ENCODE data around the gene ABLIM2.

ABLIM2 gene

GRCh38 chr4:8179771-8180170, 21.2 kb upstream of the ABLIM2 start:
- H3K4me3 ChIP-seq (ENCODE audit: low read length): no peak overlapping the region
- H3K9ac ChIP-seq (ENCODE audit: low read length): no peak overlapping the region
- no peaks in the 10 kb centered on the region for H3K9me3 ChIP-seq (ENCODE audit: control insufficient read depth, low read length)
- peaks cover 47% of the 10 kb centered on the region for H3K4me1 ChIP-seq (ENCODE audit: control insufficient read depth, insufficient read depth, low read length)
- peaks cover 4% of the 10 kb centered on the region for H3K27me3 ChIP-seq (ENCODE audit: control insufficient read depth, insufficient read depth, low read length)
- no peaks in the 10 kb centered on the region for H3K36me3 ChIP-seq (ENCODE audit: control insufficient read depth, insufficient read depth, low read length)

GRCh38 chr4:8179074-8179473, 20.5 kb upstream of the ABLIM2 start:
- Histone ChIP-seq H3K27me3 (ENCODE audit: control insufficient read depth, insufficient read depth, low read length) (peaks cover 4% of the 10 kb centered on the region), H3K36me3 (ENCODE audit: control insufficient read depth, insufficient read depth, low read length) (no peaks in the 10 kb centered on the region), H3K9ac (ENCODE audit: low read length) (no peak overlapping the region), H3K4me3 (ENCODE audit: low read length) (no peak overlapping the region), H3K4me1 (ENCODE audit: control insufficient read depth, insufficient read depth, low read length) (peaks cover 44% of the 10 kb centered on the region), H3K9me3 (ENCODE audit: control insufficient read depth, low read length) (no peaks in the 10 kb centered on the region)

- Histone ChIP-seq H3K9me3 (ENCODE audit: control insufficient read depth, low read length) (no peaks in the 10 kb centered on the region), H3K4me1 (ENCODE audit: control insufficient read depth, insufficient read depth, low read length) (peaks cover 33% of the 10 kb centered on the region), H3K36me3 (ENCODE audit: control insufficient read depth, insufficient read depth, low read length) (no peaks in the 10 kb centered on the region), H3K27me3 (ENCODE audit: control insufficient read depth, insufficient read depth, low read length) (peaks cover 8% of the 10 kb centered on the region), H3K4me3 (ENCODE audit: low read length) (no peak overlapping the region), H3K9ac (ENCODE audit: low read length) (no peak overlapping the region)
Observed at GRCh38 chr4:8177956-8178355, 19.3 kb upstream of the ABLIM2 start.

GRCh38 chr4:8177552-8177951, 18.9 kb upstream of the ABLIM2 start:
- no peak overlapping the region for H3K9ac ChIP-seq (ENCODE audit: low read length)
- no peak overlapping the region for H3K4me3 ChIP-seq (ENCODE audit: low read length)
- peaks cover 29% of the 10 kb centered on the region for H3K4me1 ChIP-seq (ENCODE audit: control insufficient read depth, insufficient read depth, low read length)
- peaks cover 8% of the 10 kb centered on the region for H3K27me3 ChIP-seq (ENCODE audit: control insufficient read depth, insufficient read depth, low read length)
- no peaks in the 10 kb centered on the region for H3K36me3 ChIP-seq (ENCODE audit: control insufficient read depth, insufficient read depth, low read length)
- no peaks in the 10 kb centered on the region for H3K9me3 ChIP-seq (ENCODE audit: control insufficient read depth, low read length)

DNA sequence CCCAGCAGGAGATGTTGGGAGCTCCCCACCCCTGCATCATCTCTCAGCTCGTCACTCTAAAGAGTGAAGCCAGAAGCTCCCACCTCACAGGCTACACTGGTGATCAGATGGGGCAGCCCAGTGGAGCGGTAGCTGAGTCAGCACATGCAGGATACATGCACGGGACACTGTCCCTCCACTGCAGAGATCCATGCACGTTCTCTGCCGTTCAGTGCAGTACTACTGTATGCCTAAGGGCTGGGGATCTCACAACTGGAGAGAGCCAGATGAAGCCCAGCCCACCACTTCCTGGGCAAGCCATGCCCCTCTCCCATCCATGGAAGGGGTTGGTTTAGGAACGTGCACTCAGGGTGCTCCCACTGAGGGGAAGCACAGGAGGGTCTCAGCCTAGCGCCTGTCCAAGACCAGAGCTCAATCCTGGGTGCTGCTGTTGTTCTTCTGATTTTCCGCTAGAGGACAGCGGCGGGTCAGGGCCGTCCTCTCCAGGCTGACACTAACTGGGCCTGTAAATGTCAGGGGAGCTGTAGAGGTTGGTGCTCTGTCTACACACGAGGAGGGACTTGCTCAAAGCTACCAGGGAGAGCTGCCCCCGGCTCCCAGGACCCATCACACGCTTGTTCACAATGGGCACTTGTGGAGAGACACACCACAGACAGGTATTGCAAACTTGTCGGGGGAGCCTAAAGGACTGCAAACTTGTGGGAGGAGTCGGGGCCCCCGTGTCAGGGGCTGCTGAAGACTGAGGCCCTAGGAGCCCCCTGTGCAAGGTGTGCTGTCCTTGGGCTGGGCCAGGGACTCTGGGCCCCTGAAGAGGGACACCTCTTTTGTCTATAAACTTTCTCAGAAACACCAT, 18.2 kb upstream of the ABLIM2 start:
- H3K9ac ChIP-seq (ENCODE audit: low read length): no peak overlapping the region
- peaks cover 8% of the 10 kb centered on the region for H3K27me3 ChIP-seq (ENCODE audit: control insufficient read depth, insufficient read depth, low read length)
- no peak overlapping the region for H3K4me3 ChIP-seq (ENCODE audit: low read length)
- H3K9me3 ChIP-seq (ENCODE audit: control insufficient read depth, low read length): no peaks in the 10 kb centered on the region
- peaks cover 21% of the 10 kb centered on the region for H3K4me1 ChIP-seq (ENCODE audit: control insufficient read depth, insufficient read depth, low read length)
- no peaks in the 10 kb centered on the region for H3K36me3 ChIP-seq (ENCODE audit: control insufficient read depth, insufficient read depth, low read length)

- Histone ChIP-seq H3K4me3 (ENCODE audit: low read length) (no peak overlapping the region), H3K36me3 (ENCODE audit: control insufficient read depth, insufficient read depth, low read length) (no peaks in the 10 kb centered on the region), H3K27me3 (ENCODE audit: control insufficient read depth, insufficient read depth, low read length) (peaks cover 8% of the 10 kb centered on the region), H3K9me3 (ENCODE audit: control insufficient read depth, low read length) (no peaks in the 10 kb centered on the region), H3K9ac (ENCODE audit: low read length) (no peak overlapping the region), H3K4me1 (ENCODE audit: control insufficient read depth, insufficient read depth, low read length) (peaks cover 10% of the 10 kb centered on the region)
Observed at GRCh38 chr4:8175686-8176085, 17.1 kb upstream of the ABLIM2 start.

- H3K9ac ChIP-seq (ENCODE audit: low read length): no peak overlapping the region
- H3K4me3 ChIP-seq (ENCODE audit: low read length): no peak overlapping the region
- H3K9me3 ChIP-seq (ENCODE audit: control insufficient read depth, low read length): no peaks in the 10 kb centered on the region
- H3K36me3 ChIP-seq (ENCODE audit: control insufficient read depth, insufficient read depth, low read length): no peaks in the 10 kb centered on the region
- H3K4me1 ChIP-seq (ENCODE audit: control insufficient read depth, insufficient read depth, low read length): peaks cover 3% of the 10 kb centered on the region
- peaks cover 8% of the 10 kb centered on the region for H3K27me3 ChIP-seq (ENCODE audit: control insufficient read depth, insufficient read depth, low read length)
Observed at GRCh38 chr4:8174970-8175369, 16.4 kb upstream of the ABLIM2 start.

DNA sequence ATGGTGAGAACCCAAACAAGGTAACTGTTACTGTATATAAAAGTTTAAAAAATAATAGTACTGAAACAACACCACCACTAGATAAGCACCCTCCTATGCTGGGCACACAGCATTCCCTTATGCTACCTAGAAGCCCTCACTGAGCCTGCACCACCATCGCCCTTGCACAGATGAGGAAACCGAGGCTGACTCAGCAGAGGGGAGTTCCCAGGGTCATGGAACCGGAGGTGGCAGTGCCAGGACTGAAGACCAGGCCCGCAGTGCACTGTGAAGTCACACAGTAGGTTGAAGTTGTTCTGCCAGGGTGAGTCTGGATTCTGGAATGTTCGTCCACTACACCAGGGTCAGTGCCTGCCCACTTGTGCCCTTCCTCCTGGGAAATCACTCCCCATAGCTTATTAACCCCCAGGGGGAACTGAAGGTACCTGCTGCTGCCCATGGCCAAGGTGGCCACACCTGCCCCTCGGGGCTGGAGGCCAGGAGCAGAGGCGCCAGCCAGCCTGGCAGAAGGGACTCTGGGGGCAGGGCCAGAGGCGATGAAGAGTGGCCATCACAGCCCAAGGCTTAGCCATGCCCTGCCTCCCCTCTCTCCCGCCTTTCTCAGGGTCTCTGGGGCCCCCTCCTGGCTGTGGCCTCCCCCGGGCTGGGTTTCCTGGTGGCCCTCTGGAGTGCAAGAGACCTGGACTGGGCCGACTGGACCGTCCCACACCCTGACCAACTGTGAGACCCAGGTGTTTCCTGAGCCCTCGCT, 15.1 kb upstream of the ABLIM2 start:
- H3K9me3 ChIP-seq (ENCODE audit: control insufficient read depth, low read length): no peaks in the 10 kb centered on the region
- peaks cover 8% of the 10 kb centered on the region for H3K27me3 ChIP-seq (ENCODE audit: control insufficient read depth, insufficient read depth, low read length)
- no peak overlapping the region for H3K9ac ChIP-seq (ENCODE audit: low read length)
- no peaks in the 10 kb centered on the region for H3K4me1 ChIP-seq (ENCODE audit: control insufficient read depth, insufficient read depth, low read length)
- no peak overlapping the region for H3K4me3 ChIP-seq (ENCODE audit: low read length)
- no peaks in the 10 kb centered on the region for H3K36me3 ChIP-seq (ENCODE audit: control insufficient read depth, insufficient read depth, low read length)

GRCh38 chr4:8171984-8172924, 13.6 kb upstream of the ABLIM2 start:
- Histone ChIP-seq H3K36me3 (ENCODE audit: control insufficient read depth, insufficient read depth, low read length) (no peaks in the 10 kb centered on the region), H3K4me3 (ENCODE audit: low read length) (no peak overlapping the region), H3K9me3 (ENCODE audit: control insufficient read depth, low read length) (peaks cover 3% of the 10 kb centered on the region), H3K4me1 (ENCODE audit: control insufficient read depth, insufficient read depth, low read length) (no peaks in the 10 kb centered on the region), H3K27me3 (ENCODE audit: control insufficient read depth, insufficient read depth, low read length) (peaks cover 8% of the 10 kb centered on the region), H3K9ac (ENCODE audit: low read length) (no peak overlapping the region)

DNA sequence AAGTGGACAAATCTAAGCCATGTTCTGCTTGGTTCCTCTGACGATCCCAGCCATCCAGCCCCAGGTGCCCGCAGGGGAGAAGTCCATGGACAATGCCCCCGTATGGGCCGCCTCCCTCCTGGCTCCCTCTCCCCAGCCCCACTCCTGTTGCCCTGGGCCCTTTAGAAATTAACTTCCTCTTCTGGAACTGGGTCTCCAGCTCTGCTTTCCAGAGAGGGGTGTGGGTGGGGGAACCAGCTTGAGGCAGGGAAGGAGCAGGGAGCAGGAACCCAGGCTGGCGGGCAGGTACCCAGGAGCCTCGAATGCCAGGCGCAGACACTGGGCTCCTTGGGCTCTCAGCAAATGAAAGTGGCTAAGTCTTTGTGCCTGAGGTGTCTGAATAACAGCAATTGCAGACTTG, 12.7 kb upstream of the ABLIM2 start:
- Histone ChIP-seq H3K4me1 (ENCODE audit: control insufficient read depth, insufficient read depth, low read length) (no peaks in the 10 kb centered on the region), H3K27me3 (ENCODE audit: control insufficient read depth, insufficient read depth, low read length) (peaks cover 4% of the 10 kb centered on the region), H3K36me3 (ENCODE audit: control insufficient read depth, insufficient read depth, low read length) (no peaks in the 10 kb centered on the region), H3K9ac (ENCODE audit: low read length) (no peak overlapping the region), H3K4me3 (ENCODE audit: low read length) (no peak overlapping the region), H3K9me3 (ENCODE audit: control insufficient read depth, low read length) (peaks cover 3% of the 10 kb centered on the region)

DNA sequence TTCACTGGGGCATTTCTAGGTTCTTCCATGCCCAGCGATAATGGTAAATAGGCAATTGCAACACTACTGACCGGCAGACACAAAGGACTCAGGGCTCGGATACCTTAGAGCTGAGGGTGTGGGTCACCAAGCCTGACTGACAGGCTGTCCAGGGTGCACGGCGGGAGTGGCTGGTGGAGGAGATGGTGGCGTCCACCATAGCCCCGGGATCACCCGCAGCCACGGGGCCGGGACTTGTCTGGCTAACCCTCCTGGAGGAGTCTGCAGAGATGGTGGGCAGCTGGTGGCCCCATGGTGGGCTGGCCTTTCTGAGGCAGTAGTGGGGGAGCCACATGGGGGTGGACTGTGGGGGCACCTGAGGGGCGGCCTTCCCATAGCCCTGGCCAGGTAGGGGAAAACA, 11.7 kb upstream of the ABLIM2 start:
- H3K27me3 ChIP-seq (ENCODE audit: control insufficient read depth, insufficient read depth, low read length): peaks cover 4% of the 10 kb centered on the region
- H3K4me1 ChIP-seq (ENCODE audit: control insufficient read depth, insufficient read depth, low read length): no peaks in the 10 kb centered on the region
- peaks cover 3% of the 10 kb centered on the region for H3K9me3 ChIP-seq (ENCODE audit: control insufficient read depth, low read length)
- no peak overlapping the region for H3K4me3 ChIP-seq (ENCODE audit: low read length)
- H3K9ac ChIP-seq (ENCODE audit: low read length): no peak overlapping the region
- no peaks in the 10 kb centered on the region for H3K36me3 ChIP-seq (ENCODE audit: control insufficient read depth, insufficient read depth, low read length)
